Measurements from ENCODE around the gene CCNL2.

CCNL2 gene

GRCh38 chr1:1438531-1439381 is 39.6 kb upstream of the CCNL2 start (continued):
- TF ChIP-seq CTCF (tag by site-specific recombination; IDR thresholded peaks at IDR 0.05) (no peak), GFI1B (tag by site-specific recombination; IDR thresholded peaks at IDR 0.05) (no peak), PBX3 (CRISPR knock-in tag; IDR thresholded peaks at IDR 0.05) (no peak), ZNF426 (tag by site-specific recombination; IDR thresholded peaks at IDR 0.05) (no peak), ZNF747 (tag by site-specific recombination; IDR thresholded peaks at IDR 0.05) (no peak), ZNF280D (tag by site-specific recombination; IDR thresholded peaks at IDR 0.05) (no peak)

- Histone ChIP-seq H3K4me3 (ENCODE audit: low read depth, low read length) (no peak overlapping the region), H3K27ac (ENCODE audit: extremely low read depth, low read depth, low read length) (no peak overlapping the region), H3K36me3 (ENCODE audit: control insufficient read depth in 2 of 2, insufficient read depth in 1 of 2, low read length in 2 of 2) (peaks cover 0 to 9% of the 10 kb centered on the region in 2 experiments; a peak in 1 of 3 replicates), H3K9me3 (ENCODE audit: control insufficient read depth, insufficient read depth, low read depth, low read length) (no peaks in the 10 kb centered on the region), H3K4me1 (ENCODE audit: control insufficient read depth, insufficient read depth, low read length) (no peaks in the 10 kb centered on the region)
- ChIA-PET POLR2A (no interaction called here), CTCF (interaction anchor here (0.6 to 1.3 kb wide), 4 partner anchors 20 to 67 kb away, joined by 3 to 5 read pairs (median 4); partner anchors contain the start of gene MRPL20)
- TF ChIP-seq ZNF701 (tag by site-specific recombination; IDR thresholded peaks at IDR 0.05) = no peak
- TF ChIP-seq ZNF76 (tag by site-specific recombination; IDR thresholded peaks at IDR 0.05; ENCODE audit: borderline replicate concordance, low read depth) = no peak
- no peak for TF ChIP-seq PRDM4 (tag by site-specific recombination; IDR thresholded peaks at IDR 0.05)
- TF ChIP-seq ZNF600 (tag by site-specific recombination; IDR thresholded peaks at IDR 0.05) = no peak
- TF ChIP-seq ZFP3 (tag by site-specific recombination; IDR thresholded peaks at IDR 0.05; ENCODE audit: low read depth) = no peak
- TF ChIP-seq ZNF121 (tag by site-specific recombination; IDR thresholded peaks at IDR 0.05) = no peak
- TF ChIP-seq OSR2 (tag by site-specific recombination; IDR thresholded peaks at IDR 0.05) = no peak
- TF ChIP-seq ZNF416 (tag by site-specific recombination; IDR thresholded peaks at IDR 0.05) = no peak
- no peak for TF ChIP-seq ZSCAN18 (tag by site-specific recombination; IDR thresholded peaks at IDR 0.05)
- TF ChIP-seq WT1 (tag by site-specific recombination; IDR thresholded peaks at IDR 0.05) = no peak
Measured at GRCh38 chr1:1437904-1438376, 38.8 kb upstream of the CCNL2 start.
